ENCODE data around the gene FBXL22.

DNA sequence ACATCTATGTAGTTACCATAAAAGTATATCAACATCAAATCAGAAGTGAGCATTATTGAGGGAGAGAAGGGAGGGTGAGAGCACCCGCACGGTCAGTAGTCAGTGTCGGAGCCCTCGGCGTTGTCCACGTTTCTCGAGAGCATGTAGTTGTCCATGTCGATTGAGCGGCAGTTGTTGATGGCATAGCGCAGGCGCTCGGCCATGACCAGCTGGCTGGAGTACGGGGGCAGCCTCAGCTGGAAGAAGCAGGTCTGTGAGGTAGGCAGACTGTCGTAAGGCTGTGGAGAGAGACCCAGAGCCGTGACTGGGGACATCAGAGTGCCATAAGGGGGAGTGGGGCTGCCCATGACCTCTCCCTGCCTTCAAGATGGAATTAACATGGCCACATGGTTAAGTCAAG is 11.8 kb downstream of the FBXL22 start:
- TF ChIP-seq, protein P1, sequence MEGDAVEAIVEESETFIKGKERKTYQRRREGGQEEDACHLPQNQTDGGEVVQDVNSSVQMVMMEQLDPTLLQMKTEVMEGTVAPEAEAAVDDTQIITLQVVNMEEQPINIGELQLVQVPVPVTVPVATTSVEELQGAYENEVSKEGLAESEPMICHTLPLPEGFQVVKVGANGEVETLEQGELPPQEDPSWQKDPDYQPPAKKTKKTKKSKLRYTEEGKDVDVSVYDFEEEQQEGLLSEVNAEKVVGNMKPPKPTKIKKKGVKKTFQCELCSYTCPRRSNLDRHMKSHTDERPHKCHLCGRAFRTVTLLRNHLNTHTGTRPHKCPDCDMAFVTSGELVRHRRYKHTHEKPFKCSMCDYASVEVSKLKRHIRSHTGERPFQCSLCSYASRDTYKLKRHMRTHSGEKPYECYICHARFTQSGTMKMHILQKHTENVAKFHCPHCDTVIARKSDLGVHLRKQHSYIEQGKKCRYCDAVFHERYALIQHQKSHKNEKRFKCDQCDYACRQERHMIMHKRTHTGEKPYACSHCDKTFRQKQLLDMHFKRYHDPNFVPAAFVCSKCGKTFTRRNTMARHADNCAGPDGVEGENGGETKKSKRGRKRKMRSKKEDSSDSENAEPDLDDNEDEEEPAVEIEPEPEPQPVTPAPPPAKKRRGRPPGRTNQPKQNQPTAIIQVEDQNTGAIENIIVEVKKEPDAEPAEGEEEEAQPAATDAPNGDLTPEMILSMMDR (conservative IDR thresholded peaks at IDR 0.05) = no peak
- no peak for TF ChIP-seq EZH2 (IDR thresholded peaks at IDR 0.05; ENCODE audit: low read depth)

All from PC-9 (cell line).